ENCODE results near the gene LMO4.

GRCh38 chr1:87355894-87356293 lies 27.2 kb downstream of the LMO4 start:
- TF ChIP-seq CTCF (IDR thresholded peaks at IDR 0.05; ENCODE audit: insufficient read depth, low read depth, low read length): no peak
- no peak for TF ChIP-seq EZH2 (IDR thresholded peaks at IDR 0.05; ENCODE audit: insufficient read depth, low read length)
